ENCODE measurements around the gene METTL22.

METTL22 gene

DNA sequence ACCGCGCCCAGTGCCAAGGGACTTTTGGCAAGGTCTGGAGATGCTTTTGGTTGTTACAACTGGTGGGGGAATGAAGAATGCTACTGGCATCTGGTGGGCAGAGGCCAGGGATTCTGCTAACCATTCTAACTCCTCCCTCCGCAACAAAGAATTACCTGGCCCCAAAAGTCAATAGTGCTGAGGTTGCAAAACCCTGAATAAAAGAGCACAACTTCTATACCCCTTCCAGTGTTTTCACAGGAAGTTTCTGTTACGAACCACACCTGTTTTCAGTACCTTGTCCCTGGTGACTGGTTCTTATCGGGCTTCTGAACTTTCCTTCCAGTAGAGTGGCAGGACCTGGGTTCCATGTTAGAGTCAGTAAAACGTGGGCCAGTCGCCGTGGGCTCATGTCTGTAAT is 70.2 kb downstream of the METTL22 start:
- DNase-seq (ENCODE audit: low read depth in 2 of 2) = no peak

GRCh38 chr16:8694795-8695728 is 73.6 kb downstream of the METTL22 start:
- no peak for DNase-seq (ENCODE audit: low read depth in 2 of 2)

GRCh38 chr16:8696880-8697279 is 75.4 kb downstream of the METTL22 start:
- no peak for DNase-seq (ENCODE audit: low read depth in 2 of 2)

- no peak for DNase-seq (ENCODE audit: low read depth in 2 of 2)
Measured at GRCh38 chr16:8697965-8698364, 76.5 kb downstream of the METTL22 start.
